Endothelial cell of umbilical vein (primary cell): ENCODE results near the gene CUX1. TPM values are rescaled to one million over a fixed set of nuclear protein-coding genes. Genes with fewer than 3 reads are reported as not detected.

Experiments
- BruUV-seq: library from RNA; stranded (reverse); fragments of 400-500 nt; replicated peaks from 2 replicates; lab custom pipeline; 2021; lab: Mats Ljungman, UMichigan
- CTCF ChIA-PET: fragments of 300-600, 350-600 bp; sonication (Branson Sonifier 250); formaldehyde crosslinking; loops from one replicate; lab custom pipeline; 2021; ENCODE audit warnings: antibody characterized with exemption, inconsistent platforms; lab: Charles Lee
- POLR2A ChIA-PET: fragments of 300-600, 350-600 bp; sonication (Branson Sonifier 250); formaldehyde crosslinking; loops from one replicate; lab custom pipeline; 2021; ENCODE audit warnings: antibody characterized with exemption, inconsistent platforms; lab: Charles Lee
- DNase-seq: peaks from one replicate; pipeline ENCODE4 v3.0.0-alpha.2; 2011; ENCODE audit warnings: low read depth, low spot score
- FAIRE-seq: peaks from 2 replicates; lab custom pipeline; 2011; peaks lifted over from hg19 to GRCh38; lab: Jason Lieb, UNC
- H2AFZ ChIP-seq: 2 replicates; pipeline ENCODE4 v1.6.0; 2012; ENCODE audit warnings: low read depth, low read length, control low read depth, inconsistent platforms
- H3K27ac ChIP-seq: 2 replicates; pipeline ENCODE4 v1.5.1; 2011; ENCODE audit warnings: low read depth, mild to moderate bottlenecking, control low read depth, low read length, moderate library complexity; ENCODE audit not compliant: insufficient read depth
- H3K27me3 ChIP-seq, 2 experiments: 2 replicates each; pipeline versions ENCODE4 v1.6.0 to v1.6.1; 2011; ENCODE audit warnings: low read length in 2 of 2, mixed read lengths in 1 of 2; ENCODE audit not compliant: control insufficient read depth in 2 of 2, insufficient read depth in 2 of 2
- H3K36me3 ChIP-seq, 2 experiments: 2 replicates in 1 of 2; 3 replicates in 1 of 2; pipeline ENCODE4 v1.5.1; 2011; ENCODE audit warnings: low read length in 2 of 2, mild to moderate bottlenecking in 1 of 2, moderate library complexity in 1 of 2; ENCODE audit not compliant: control insufficient read depth in 2 of 2, insufficient read depth in 2 of 2; ENCODE audit errors: extremely low read depth in 1 of 2
- H3K4me1 ChIP-seq: 3 replicates; pipeline ENCODE4 v1.5.1; 2011; ENCODE audit warnings: mild to moderate bottlenecking, low read length; ENCODE audit not compliant: control insufficient read depth, insufficient read depth; ENCODE audit errors: extremely low read depth
- H3K4me2 ChIP-seq: 2 replicates; pipeline ENCODE4 v1.6.1; 2011; ENCODE audit warnings: low read length, control low read depth, mixed read lengths; ENCODE audit not compliant: insufficient read depth
- H3K4me3 ChIP-seq, 3 experiments: fragments of 200-600 bp in 1 of 3; sonication (generic), shearing (Covaris generic) in 1 of 3; replicated peaks in 1 of 3; 2 replicates each; pipeline ENCODE4 v1.5.1; 2011 to 2016; ENCODE audit warnings: control low read depth in 3 of 3, low read length in 3 of 3, mild to moderate bottlenecking in 2 of 3, inconsistent platforms in 1 of 3, low read depth in 1 of 3, moderate library complexity in 1 of 3; ENCODE audit not compliant: insufficient read depth in 1 of 3
- H3K79me2 ChIP-seq: 2 replicates; pipeline ENCODE4 v1.6.0; 2012; ENCODE audit warnings: low read length, inconsistent platforms; ENCODE audit not compliant: control insufficient read depth, insufficient read depth
- H3K9ac ChIP-seq: replicated peaks from 2 replicates; pipeline ENCODE3; 2011; ENCODE audit warnings: low read length, control low read depth; ENCODE audit not compliant: insufficient read depth; ENCODE audit errors: extremely low read depth
- H3K9me1 ChIP-seq: replicated peaks from 3 replicates; pipeline ENCODE4 v1.6.0; 2011; ENCODE audit warnings: mild to moderate bottlenecking, low read length; ENCODE audit not compliant: control insufficient read depth, insufficient read depth; ENCODE audit errors: extremely low read depth
- H3K9me3 ChIP-seq: replicated peaks from 2 replicates; pipeline ENCODE4 v1.5.1; 2012; ENCODE audit warnings: low read length, inconsistent platforms; ENCODE audit not compliant: control insufficient read depth, insufficient read depth
- H4K20me1 ChIP-seq: replicated peaks from 2 replicates; pipeline ENCODE3; 2011; ENCODE audit warnings: mild to moderate bottlenecking, low read length; ENCODE audit not compliant: control insufficient read depth, insufficient read depth; ENCODE audit errors: extremely low read depth
- EZH2 ChIP-seq: IDR thresholded peaks from 2 replicates; pipeline ENCODE4 v1.6.1; 2012; ENCODE audit warnings: borderline replicate concordance, low read depth, mild to moderate bottlenecking, moderate library complexity, low read length, inconsistent platforms; ENCODE audit not compliant: severe bottlenecking
- FOS ChIP-seq: IDR thresholded peaks from 2 replicates; pipeline ENCODE4 v1.6.1; 2011; ENCODE audit warnings: mild to moderate bottlenecking, low read length, moderate library complexity, borderline replicate concordance; ENCODE audit not compliant: insufficient read depth
- GATA2 ChIP-seq: IDR thresholded peaks from 2 replicates; pipeline ENCODE4 v1.7.0; 2011; ENCODE audit warnings: low read depth, mild to moderate bottlenecking, moderate library complexity, mixed read lengths, low read length; ENCODE audit not compliant: insufficient read length, insufficient read depth
- JUN ChIP-seq: IDR thresholded peaks from 2 replicates; pipeline ENCODE4 v1.6.1; 2011; ENCODE audit warnings: borderline replicate concordance, low read depth; ENCODE audit not compliant: insufficient read length, insufficient read depth
- MAX ChIP-seq: IDR thresholded peaks from 2 replicates; pipeline ENCODE4 v1.6.1; 2011; ENCODE audit not compliant: insufficient read depth, insufficient read length
- MYC ChIP-seq: IDR thresholded peaks from one replicate; pipeline ENCODE4 v1.6.1; 2011; ENCODE audit warnings: mild to moderate bottlenecking, low read depth, low read length
- POLR2A ChIP-seq: IDR thresholded peaks from 2 replicates; pipeline ENCODE4 v1.6.1; 2012; ENCODE audit warnings: low read depth, mild to moderate bottlenecking, control low read depth, low read length
- POLR2AphosphoS5 ChIP-seq: IDR thresholded peaks from 2 replicates; pipeline ENCODE4 v1.6.1; 2012; ENCODE audit warnings: low read depth, mild to moderate bottlenecking, control low read depth, low read length, moderate library complexity; ENCODE audit not compliant: insufficient read depth
- dilution Hi-C: fragments of 300-500 bp; cut with MboI; formaldehyde crosslinking; loops from one replicate; pipeline ENCODE4 v1.15.0; 2019; ENCODE audit warnings: low sequenced_read_pairs; ENCODE audit not compliant: extremely low pct_ligation_motif_present
- intact Hi-C: fragments of 100-400 bp; cut with micrococcal nuclease; formaldehyde crosslinking; loops from one replicate; pipeline ENCODE4 v1.10.0; 2022
- polyA plus RNA-seq, 4 experiments: library from polyadenylated mRNA; depleted of rRNA in 3 of 4; stranded (reverse) in 3 of 4; unstranded in 1 of 4; fragments of >200 nt; gene quantifications; 2 replicates each; pipeline versions ENCODE4 v1.2.1 to v1.2.3, GENCODE V29; 2011 to 2012; ENCODE audit warnings: missing spikeins in 1 of 4
- total RNA-seq: library from RNA; stranded (reverse); gene quantifications from 2 replicates; pipeline ENCODE4 v1.2.3, GENCODE V29; 2021

CUX1 gene
- total and polyA plus RNA-seq, 2 donors (not counting 3 experiments of a cell fraction or from before 2014, with no cell fraction given) = 13.8 to 49.8 TPM

GRCh38 chr7:102284399-102284798 is 467.0 kb downstream of the CUX1 start:
- DNase-seq (no peak), FAIRE-seq (no peak)
- H3K9me1 ChIP-seq = no peaks in the 10 kb centered on the region
- H3K9ac ChIP-seq = no peak overlapping the region
- no peaks in the 10 kb centered on the region for H3K79me2 ChIP-seq
- no peak overlapping the region for H3K27ac ChIP-seq
- H3K36me3 ChIP-seq = no peaks in the 10 kb centered on the region
- no peak overlapping the region for H2AFZ ChIP-seq
- no peak for TF ChIP-seq FOS
- no peak for TF ChIP-seq POLR2AphosphoS5
- POLR2A ChIA-PET = interaction anchor here (0.7 kb wide), 1 partner anchor 111 kb away, joined by 4 read pairs; no protein-coding TSS in a partner anchor
- H4K20me1 ChIP-seq = no peaks in the 10 kb centered on the region
- no TSS peak for BruUV-seq
- peaks cover 10% of the 10 kb centered on the region for H3K4me1 ChIP-seq
- CTCF ChIA-PET = interaction anchor here (0.7 to 1.2 kb wide), 2 partner anchors 37 to 109 kb away, joined by 3 read pairs; no protein-coding TSS in a partner anchor
- intact Hi-C loops = no loop called here
- dilution Hi-C loops = no loop called here
- no peak overlapping the region for H3K4me3 ChIP-seq
- peaks cover 0 to 5% of the 10 kb centered on the region in 2 experiments for H3K27me3 ChIP-seq
- no peaks in the 10 kb centered on the region for H3K9me3 ChIP-seq
- no peak overlapping the region for H3K4me2 ChIP-seq

GRCh38 chr7:102284891-102285539 is 467.6 kb downstream of the CUX1 start:
- CTCF ChIA-PET = no interaction called here
- dilution Hi-C loops = no loop called here
- DNase-seq (no peak), FAIRE-seq (no peak)
- Histone ChIP-seq H3K79me2 (no peaks in the 10 kb centered on the region), H4K20me1 (no peaks in the 10 kb centered on the region), H3K27me3 (peaks cover 0 to 5% of the 10 kb centered on the region in 2 experiments), H3K4me3 (no peak overlapping the region), H3K4me2 (no peak overlapping the region), H3K4me1 (peaks cover 10% of the 10 kb centered on the region), H3K27ac (no peak overlapping the region), H2AFZ (no peak overlapping the region), H3K9ac (no peak overlapping the region), H3K9me1 (no peaks in the 10 kb centered on the region), H3K9me3 (no peaks in the 10 kb centered on the region), H3K36me3 (no peaks in the 10 kb centered on the region)
- POLR2A ChIA-PET = no interaction called here
- BruUV-seq = no TSS peak
- TF ChIP-seq JUN = no peak
- no peak for TF ChIP-seq MAX
- TF ChIP-seq POLR2A = no peak
- no peak for TF ChIP-seq POLR2AphosphoS5
- no peak for TF ChIP-seq GATA2
- TF ChIP-seq EZH2 = no peak
- no peak for TF ChIP-seq MYC
- intact Hi-C loops = no loop called here
